NCI-H526 (cell line): ENCODE data around the gene MRPS15.
A peak's percentile ranks its signal among the peaks of the same experiment; 100 is the strongest.

Experiments used
- DNase-seq, 2 experiments: peaks; one replicate each; lab custom pipeline; 2025; lab: John Stamatoyannopoulos, UW

MRPS15 gene

GRCh38 chr1:36420409-36420808 is 43.8 kb downstream of the MRPS15 start:
- no peak for DNase-seq

GRCh38 chr1:36419569-36419968 is 44.6 kb downstream of the MRPS15 start:
- DNase-seq, result no peak

GRCh38 chr1:36419140-36419539 is 45.0 kb downstream of the MRPS15 start:
- DNase-seq, result no peak

GRCh38 chr1:36417931-36418330 is 46.3 kb downstream of the MRPS15 start:
- no peak for DNase-seq

DNA sequence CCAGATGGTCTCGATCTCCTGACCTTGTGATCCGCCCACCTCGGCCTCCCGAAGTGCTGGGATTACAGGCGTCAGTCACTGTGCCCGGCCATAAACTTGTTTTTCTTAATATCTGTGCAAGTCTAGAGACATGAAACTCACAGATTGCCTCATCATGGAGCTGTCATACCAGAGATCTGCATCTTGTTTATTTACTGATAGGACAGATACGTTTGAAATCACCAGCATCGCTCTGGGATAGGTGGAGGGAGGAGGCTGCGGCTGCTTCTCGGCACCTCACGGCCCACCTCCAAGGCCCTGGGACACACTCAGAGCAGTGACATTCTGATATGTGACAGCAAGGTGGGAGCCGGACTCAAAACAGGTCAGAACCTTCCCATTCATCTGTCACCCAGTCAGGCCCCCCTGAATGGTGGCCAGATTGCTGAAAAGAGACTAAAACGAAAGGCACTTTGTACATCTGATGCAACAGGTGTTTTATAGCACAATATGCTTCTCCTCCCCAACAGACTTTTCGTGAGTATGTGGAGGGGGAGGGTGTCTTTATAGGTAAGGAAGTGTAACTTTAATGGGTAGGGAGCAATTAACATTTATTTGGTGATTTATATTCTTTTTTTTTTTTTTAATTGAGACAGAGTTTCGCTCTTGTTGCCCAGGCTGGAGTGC is 48.4 kb downstream of the MRPS15 start:
- DNase-seq, result no peak

DNA sequence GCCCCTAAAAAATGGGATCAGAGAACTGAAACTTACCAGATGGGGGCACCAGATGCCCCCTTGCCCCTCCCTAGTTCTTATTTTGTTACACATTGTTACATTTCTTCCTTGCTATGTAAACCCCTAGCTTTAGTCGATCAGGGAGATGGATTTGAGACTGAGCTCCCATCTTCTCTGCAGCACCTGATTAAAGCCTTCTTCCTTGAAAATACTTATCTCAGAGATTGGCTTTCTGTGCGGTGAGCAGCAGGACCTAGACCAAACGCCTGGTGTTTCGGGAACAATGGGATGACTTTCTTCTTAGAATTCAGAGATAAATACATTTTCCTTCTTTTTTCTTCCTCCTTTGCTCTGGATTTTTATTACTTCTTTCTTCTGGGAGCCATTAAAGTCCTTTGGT is 49.8 kb downstream of the MRPS15 start:
- DNase-seq, result no peak

- DNase-seq, result peak; percentile 46 to 72
These were observed 52.2 kb downstream of the MRPS15 start for GRCh38 chr1:36411674-36412648.

DNA sequence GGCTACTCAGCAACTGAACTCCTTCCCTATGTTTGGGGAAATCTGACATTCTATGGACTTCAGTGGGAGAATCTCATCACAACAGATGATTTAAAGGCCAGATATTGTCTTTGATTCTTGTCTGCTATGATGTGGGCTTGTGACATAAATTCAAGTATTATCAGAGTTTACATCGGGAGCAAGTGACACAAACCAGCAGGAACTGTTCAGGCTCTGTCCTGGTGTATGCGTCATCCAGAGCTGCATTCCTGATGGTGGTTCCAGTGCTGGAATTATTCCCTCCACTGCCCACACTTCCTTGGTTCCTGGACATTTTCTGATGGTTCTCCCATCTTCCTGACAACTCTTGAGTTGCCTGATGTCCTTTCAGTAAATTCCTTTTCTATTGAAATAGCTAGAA is 55.7 kb downstream of the MRPS15 start:
- no peak for DNase-seq

- DNase-seq, result no peak
These were observed 57.7 kb downstream of the MRPS15 start for GRCh38 chr1:36406440-36406839.
